ENCODE measurements around the gene RBM38. TPM values are rescaled to one million over a fixed set of nuclear protein-coding genes. Genes with fewer than 3 reads are reported as not detected.

Gene RBM38
- total RNA-seq, 4 donors from 2014 or later = 3.7 to 9.1 (median 6.3) TPM

DNA sequence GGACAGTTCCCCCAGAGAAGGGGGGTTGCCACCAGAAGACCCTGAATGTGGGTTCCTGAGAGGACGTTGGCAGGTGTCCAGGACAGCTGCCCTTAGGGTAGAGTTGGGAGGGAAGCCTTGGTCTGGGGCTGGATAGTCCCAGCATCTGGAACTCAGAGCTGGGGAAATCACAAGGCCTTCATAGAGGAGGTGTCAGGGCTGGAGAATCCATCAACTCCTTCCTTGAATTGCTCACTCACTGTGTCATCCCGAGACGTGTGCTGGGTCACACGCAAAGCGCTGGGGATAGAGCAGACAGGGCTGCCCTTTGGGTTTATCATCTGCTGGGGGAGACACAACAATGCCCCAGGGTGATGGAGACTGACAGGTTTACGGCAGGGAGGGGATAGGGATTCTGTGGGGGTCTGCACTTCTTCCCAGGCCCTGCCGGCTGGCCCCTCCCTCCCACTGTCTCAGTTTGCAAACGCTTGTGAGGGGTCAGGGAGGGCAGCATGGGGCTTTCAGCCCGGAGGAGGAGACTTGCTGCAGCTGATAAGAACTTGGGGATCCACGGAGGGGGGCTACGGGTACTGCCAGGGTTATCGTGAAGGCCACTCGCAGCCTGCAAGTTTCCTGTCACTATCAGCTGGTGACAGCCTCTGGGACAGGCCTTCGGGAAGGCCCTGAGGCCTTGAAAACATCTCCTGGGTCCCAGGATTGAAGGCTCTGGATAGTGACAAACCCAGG is 18.6 kb downstream of the RBM38 start:
- no peak for TF ChIP-seq CTCF (IDR thresholded peaks at IDR 0.05; ENCODE audit: low read depth)

GRCh38 chr20:57410398-57410920 is 19.3 kb downstream of the RBM38 start:
- no peak for TF ChIP-seq CTCF (IDR thresholded peaks at IDR 0.05; ENCODE audit: low read depth)

- TF ChIP-seq CTCF (IDR thresholded peaks at IDR 0.05; ENCODE audit: low read depth) = no peak
These were observed 19.7 kb downstream of the RBM38 start for GRCh38 chr20:57410924-57411323.

DNA sequence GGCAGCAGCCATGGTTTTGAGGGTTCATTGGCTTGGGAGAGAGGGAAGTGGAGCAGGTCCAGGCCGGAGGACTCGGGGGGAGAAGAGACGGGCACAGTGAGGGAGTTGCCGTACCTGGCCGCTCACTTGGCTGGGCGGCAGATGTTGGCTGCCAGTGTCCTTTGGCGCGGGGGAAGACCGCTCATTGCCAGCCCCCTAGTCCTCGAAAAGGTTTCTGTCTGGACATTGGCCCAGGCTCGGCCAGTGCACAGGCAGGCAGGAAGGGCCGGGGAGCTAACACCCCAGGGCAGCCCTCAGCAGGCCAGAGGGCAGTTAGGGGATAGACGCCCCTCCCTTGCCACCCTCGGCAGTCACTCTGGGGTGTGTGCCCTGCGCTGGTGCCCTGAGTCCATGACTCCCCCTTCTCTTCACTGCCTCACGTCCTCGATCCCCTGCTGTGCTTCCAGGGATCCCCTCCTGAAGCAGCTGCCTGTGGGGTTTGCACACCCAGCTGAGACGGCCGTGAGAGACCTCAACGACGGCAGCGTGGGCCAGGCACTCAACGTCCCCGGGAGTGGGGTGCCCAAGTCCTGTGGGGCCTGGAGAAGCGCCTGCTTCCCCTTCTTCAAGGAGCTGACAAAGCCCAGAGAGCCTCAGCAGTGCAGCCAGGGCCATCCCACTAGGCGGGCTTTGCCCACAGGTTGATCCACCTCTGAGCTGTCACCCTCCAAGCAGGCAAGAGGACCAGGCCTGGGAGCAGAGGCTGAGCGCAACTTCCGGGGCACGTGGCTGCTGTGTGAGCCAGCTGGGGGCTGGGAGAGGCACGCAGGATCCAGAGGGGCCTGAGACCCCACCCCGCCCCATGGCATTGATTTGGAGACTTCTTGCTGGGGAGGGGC is 20.4 kb downstream of the RBM38 start:
- TF ChIP-seq CTCF (IDR thresholded peaks at IDR 0.05; ENCODE audit: low read depth) = no peak

- TF ChIP-seq CTCF (IDR thresholded peaks at IDR 0.05; ENCODE audit: low read depth) = no peak
These were observed 21.3 kb downstream of the RBM38 start for GRCh38 chr20:57412347-57413029.

DNA sequence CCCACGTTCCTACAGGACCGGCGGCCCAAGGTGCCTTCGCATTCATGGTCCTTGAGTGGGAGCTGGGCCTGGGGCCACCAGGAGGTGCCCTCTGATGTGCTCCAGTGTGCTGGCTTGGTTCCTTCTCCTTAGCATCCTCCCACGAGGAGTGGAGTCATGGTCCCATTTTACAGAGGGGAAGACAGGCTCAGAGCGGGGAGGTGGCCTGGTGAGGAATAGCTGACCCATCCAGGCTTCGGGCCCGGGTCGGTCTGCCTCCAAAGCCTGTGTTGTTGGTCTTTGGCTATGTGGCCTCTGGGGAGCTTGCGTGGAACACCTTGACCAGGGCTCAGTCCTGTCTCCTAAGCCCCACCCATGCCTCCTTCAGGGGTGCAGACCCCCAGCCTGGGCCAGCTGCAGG is 22.8 kb downstream of the RBM38 start:
- TF ChIP-seq CTCF (IDR thresholded peaks at IDR 0.05; ENCODE audit: low read depth) = no peak
